K562 (cell line): ENCODE measurements around the gene PLPPR2. TPM values are rescaled to one million over a fixed set of nuclear protein-coding genes. Genes with fewer than 3 reads are reported as not detected.

Source experiments
- HDAC6 ChIP-seq: IDR thresholded peaks from 2 replicates; pipeline ENCODE4 v1.6.1; 2012; ENCODE audit warnings: low read depth, mild to moderate bottlenecking, control low read depth, inconsistent platforms, low read length, moderate library complexity
- JUNB ChIP-seq: fragments of 450-650 bp; formaldehyde crosslinking; conservative IDR thresholded peaks from 2 replicates; pipeline ENCODE4 v1.4.0; 2020; ENCODE audit warnings: mild to moderate bottlenecking
- KDM4B ChIP-seq, 2 experiments: fragments of 450-650 bp in 1 of 2; sonication (generic) in 1 of 2; IDR thresholded peaks; 2 replicates each; pipeline ENCODE4 v1.6.1; 2016 to 2017; ENCODE audit warnings: borderline replicate concordance in 2 of 2, antibody characterized with exemption in 1 of 2, low read depth in 1 of 2, mild to moderate bottlenecking in 1 of 2
- NFRKB ChIP-seq: fragments of 450-650 bp; IDR thresholded peaks from 2 replicates; pipeline ENCODE4 v1.6.1; 2016; ENCODE audit warnings: low read depth
- PCBP1 ChIP-seq: fragments of 200-400 bp; formaldehyde crosslinking; IDR thresholded peaks from 2 replicates; pipeline ENCODE4 v1.6.1; 2018; ENCODE audit warnings: mild to moderate bottlenecking, low read depth, low read length; ENCODE audit not compliant: poor library complexity, severe bottlenecking
- TEAD2 ChIP-seq: fragments of 450-650 bp; IDR thresholded peaks from 2 replicates; pipeline ENCODE4 v1.6.1; 2016; ENCODE audit warnings: missing genetic modification characterization, control low read depth, missing compliant biosample characterization
- U2AF1 ChIP-seq: fragments of 200-400 bp; formaldehyde crosslinking; optimal IDR thresholded peaks from 2 replicates; pipeline ENCODE3; 2017; ENCODE audit warnings: mild to moderate bottlenecking, low read depth, low read length, moderate library complexity
- YY1 ChIP-seq, 3 experiments: IDR thresholded peaks; 2 replicates each; pipeline ENCODE4 v1.6.1; 2011; ENCODE audit warnings: low read length in 2 of 3, mild to moderate bottlenecking in 2 of 3, moderate library complexity in 2 of 3, borderline replicate concordance in 1 of 3, control low read depth in 1 of 3, low read depth in 1 of 3; ENCODE audit not compliant: insufficient read depth in 3 of 3, insufficient replicate concordance in 2 of 3, control insufficient read depth in 1 of 3, insufficient read length in 1 of 3; ENCODE audit errors: extremely low read depth in 1 of 3
- polyA plus RNA-seq, 8 experiments: library from polyadenylated mRNA; depleted of rRNA in 4 of 8; stranded (reverse) in 5 of 8; unstranded in 3 of 8; fragments of >200 nt; fragmentation: Nextera tagmentation in 2 of 8; fragmentation: Illumina TruSeq in 1 of 8; extraction: Ambion mirVana in 2 of 8; extraction: Trizol in 1 of 8; gene quantifications; 2 replicates each; pipeline versions ENCODE4 v1.2.1 to v1.2.3, GENCODE V29; 2011 to 2014; ENCODE audit warnings: inconsistent platforms in 1 of 8, missing spikeins in 1 of 8
- total RNA-seq, 7 experiments: library from RNA; depleted of rRNA in 6 of 7; stranded (reverse); fragments of >200 nt in 6 of 7; fragmentation: Illumina TruSeq in 2 of 7; extraction: Trizol in 2 of 7; gene quantifications; 2 replicates each; pipeline versions ENCODE4 v1.2.1 to v1.2.3, GENCODE V29; 2011 to 2021; ENCODE audit warnings: low replicate concordance in 1 of 7
- TF ChIP-seq, protein P1 (sequence below): fragments of 450-650 bp; IDR thresholded peaks from 2 replicates; pipeline ENCODE4 v1.6.1; 2016; ENCODE audit warnings: low read depth, mild to moderate bottlenecking, moderate library complexity
- TF ChIP-seq, protein P2 (sequence below): fragments of 250-450 bp; sonication (Bioruptor Pico); IDR thresholded peaks from 2 replicates; pipeline ENCODE4 v1.5.0; 2022; ENCODE audit warnings: mild to moderate bottlenecking
- TF ChIP-seq, protein P3 (sequence below): fragments of 450-650 bp; IDR thresholded peaks from 2 replicates; pipeline ENCODE4 v1.6.1; 2016; ENCODE audit warnings: mild to moderate bottlenecking, moderate library complexity

PLPPR2 gene
- total and polyA plus RNA-seq, 9 of the 15 experiments (the other 6 are each of a cell fraction or from before 2014, with no cell fraction given), result 0.49 to 15.9 (median 3.4) TPM

DNA sequence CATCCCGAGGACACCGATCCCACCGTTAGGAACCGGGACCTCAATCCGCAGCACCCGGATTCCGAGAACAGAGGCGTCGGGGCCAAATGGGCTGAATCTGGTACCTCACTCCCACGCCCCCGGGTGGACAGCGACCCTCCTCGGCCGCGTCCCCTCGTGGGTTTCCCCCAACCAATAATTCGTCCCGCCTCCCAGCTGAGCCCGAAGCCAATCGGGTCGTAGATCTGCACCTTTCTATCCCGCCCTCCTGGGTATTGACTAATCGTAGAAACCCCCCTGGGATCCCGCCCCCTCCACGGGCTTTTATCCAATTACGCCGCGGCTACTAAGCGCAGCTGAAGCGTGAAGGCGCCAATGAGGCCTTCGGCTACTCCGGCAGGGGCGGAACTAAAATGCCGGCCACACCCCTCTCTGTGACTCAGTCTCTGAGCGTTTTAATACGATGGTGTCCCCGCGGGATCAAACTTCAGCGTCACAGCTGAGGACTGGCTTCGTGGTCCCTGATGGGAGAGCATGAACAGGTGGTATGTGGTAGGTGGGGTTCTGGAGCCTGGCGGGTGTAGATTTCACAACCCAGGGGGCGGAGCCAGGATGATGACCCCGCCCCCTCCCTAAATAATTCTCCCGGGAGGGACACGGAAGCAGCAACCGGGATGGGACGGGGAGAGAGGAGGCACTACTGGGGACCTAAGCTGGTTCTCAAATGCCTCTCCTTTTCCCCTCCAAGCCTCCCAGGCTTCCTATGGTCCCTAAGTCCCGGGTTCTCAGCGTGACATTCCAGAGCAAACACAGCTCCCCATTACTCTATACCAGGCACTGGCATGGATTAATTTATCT, 8.9 kb upstream of the PLPPR2 start, which contains the start of the genes CCDC159 and TMEM205 (continued):
- TF ChIP-seq TEAD2, result no peak
- no peak for TF ChIP-seq U2AF1
- TF ChIP-seq, protein P1, sequence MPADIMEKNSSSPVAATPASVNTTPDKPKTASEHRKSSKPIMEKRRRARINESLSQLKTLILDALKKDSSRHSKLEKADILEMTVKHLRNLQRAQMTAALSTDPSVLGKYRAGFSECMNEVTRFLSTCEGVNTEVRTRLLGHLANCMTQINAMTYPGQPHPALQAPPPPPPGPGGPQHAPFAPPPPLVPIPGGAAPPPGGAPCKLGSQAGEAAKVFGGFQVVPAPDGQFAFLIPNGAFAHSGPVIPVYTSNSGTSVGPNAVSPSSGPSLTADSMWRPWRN, result no peak
- TF ChIP-seq JUNB, result no peak
- peak in 2 of 3 experiments; percentile 46 to 71 for TF ChIP-seq YY1 (IDR thresholded peaks at IDR 0.05; ENCODE audit: borderline replicate concordance in 1 of 3, control insufficient read depth in 1 of 3, extremely low read depth in 1 of 3, insufficient read depth in 3 of 3, insufficient read length in 1 of 3, insufficient replicate concordance in 2 of 3, low read depth in 1 of 3, low read length in 2 of 3)
- no peak for TF ChIP-seq PCBP1
- TF ChIP-seq HDAC6, result no peak
- no peak for TF ChIP-seq KDM4B (IDR thresholded peaks at IDR 0.05; ENCODE audit: borderline replicate concordance in 2 of 2, low read depth in 1 of 2)
- TF ChIP-seq, protein P2, sequence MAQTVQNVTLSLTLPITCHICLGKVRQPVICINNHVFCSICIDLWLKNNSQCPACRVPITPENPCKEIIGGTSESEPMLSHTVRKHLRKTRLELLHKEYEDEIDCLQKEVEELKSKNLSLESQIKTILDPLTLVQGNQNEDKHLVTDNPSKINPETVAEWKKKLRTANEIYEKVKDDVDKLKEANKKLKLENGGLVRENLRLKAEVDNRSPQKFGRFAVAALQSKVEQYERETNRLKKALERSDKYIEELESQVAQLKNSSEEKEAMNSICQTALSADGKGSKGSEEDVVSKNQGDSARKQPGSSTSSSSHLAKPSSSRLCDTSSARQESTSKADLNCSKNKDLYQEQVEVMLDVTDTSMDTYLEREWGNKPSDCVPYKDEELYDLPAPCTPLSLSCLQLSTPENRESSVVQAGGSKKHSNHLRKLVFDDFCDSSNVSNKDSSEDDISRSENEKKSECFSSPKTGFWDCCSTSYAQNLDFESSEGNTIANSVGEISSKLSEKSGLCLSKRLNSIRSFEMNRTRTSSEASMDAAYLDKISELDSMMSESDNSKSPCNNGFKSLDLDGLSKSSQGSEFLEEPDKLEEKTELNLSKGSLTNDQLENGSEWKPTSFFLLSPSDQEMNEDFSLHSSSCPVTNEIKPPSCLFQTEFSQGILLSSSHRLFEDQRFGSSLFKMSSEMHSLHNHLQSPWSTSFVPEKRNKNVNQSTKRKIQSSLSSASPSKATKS, result no peak
- TF ChIP-seq, protein P3, sequence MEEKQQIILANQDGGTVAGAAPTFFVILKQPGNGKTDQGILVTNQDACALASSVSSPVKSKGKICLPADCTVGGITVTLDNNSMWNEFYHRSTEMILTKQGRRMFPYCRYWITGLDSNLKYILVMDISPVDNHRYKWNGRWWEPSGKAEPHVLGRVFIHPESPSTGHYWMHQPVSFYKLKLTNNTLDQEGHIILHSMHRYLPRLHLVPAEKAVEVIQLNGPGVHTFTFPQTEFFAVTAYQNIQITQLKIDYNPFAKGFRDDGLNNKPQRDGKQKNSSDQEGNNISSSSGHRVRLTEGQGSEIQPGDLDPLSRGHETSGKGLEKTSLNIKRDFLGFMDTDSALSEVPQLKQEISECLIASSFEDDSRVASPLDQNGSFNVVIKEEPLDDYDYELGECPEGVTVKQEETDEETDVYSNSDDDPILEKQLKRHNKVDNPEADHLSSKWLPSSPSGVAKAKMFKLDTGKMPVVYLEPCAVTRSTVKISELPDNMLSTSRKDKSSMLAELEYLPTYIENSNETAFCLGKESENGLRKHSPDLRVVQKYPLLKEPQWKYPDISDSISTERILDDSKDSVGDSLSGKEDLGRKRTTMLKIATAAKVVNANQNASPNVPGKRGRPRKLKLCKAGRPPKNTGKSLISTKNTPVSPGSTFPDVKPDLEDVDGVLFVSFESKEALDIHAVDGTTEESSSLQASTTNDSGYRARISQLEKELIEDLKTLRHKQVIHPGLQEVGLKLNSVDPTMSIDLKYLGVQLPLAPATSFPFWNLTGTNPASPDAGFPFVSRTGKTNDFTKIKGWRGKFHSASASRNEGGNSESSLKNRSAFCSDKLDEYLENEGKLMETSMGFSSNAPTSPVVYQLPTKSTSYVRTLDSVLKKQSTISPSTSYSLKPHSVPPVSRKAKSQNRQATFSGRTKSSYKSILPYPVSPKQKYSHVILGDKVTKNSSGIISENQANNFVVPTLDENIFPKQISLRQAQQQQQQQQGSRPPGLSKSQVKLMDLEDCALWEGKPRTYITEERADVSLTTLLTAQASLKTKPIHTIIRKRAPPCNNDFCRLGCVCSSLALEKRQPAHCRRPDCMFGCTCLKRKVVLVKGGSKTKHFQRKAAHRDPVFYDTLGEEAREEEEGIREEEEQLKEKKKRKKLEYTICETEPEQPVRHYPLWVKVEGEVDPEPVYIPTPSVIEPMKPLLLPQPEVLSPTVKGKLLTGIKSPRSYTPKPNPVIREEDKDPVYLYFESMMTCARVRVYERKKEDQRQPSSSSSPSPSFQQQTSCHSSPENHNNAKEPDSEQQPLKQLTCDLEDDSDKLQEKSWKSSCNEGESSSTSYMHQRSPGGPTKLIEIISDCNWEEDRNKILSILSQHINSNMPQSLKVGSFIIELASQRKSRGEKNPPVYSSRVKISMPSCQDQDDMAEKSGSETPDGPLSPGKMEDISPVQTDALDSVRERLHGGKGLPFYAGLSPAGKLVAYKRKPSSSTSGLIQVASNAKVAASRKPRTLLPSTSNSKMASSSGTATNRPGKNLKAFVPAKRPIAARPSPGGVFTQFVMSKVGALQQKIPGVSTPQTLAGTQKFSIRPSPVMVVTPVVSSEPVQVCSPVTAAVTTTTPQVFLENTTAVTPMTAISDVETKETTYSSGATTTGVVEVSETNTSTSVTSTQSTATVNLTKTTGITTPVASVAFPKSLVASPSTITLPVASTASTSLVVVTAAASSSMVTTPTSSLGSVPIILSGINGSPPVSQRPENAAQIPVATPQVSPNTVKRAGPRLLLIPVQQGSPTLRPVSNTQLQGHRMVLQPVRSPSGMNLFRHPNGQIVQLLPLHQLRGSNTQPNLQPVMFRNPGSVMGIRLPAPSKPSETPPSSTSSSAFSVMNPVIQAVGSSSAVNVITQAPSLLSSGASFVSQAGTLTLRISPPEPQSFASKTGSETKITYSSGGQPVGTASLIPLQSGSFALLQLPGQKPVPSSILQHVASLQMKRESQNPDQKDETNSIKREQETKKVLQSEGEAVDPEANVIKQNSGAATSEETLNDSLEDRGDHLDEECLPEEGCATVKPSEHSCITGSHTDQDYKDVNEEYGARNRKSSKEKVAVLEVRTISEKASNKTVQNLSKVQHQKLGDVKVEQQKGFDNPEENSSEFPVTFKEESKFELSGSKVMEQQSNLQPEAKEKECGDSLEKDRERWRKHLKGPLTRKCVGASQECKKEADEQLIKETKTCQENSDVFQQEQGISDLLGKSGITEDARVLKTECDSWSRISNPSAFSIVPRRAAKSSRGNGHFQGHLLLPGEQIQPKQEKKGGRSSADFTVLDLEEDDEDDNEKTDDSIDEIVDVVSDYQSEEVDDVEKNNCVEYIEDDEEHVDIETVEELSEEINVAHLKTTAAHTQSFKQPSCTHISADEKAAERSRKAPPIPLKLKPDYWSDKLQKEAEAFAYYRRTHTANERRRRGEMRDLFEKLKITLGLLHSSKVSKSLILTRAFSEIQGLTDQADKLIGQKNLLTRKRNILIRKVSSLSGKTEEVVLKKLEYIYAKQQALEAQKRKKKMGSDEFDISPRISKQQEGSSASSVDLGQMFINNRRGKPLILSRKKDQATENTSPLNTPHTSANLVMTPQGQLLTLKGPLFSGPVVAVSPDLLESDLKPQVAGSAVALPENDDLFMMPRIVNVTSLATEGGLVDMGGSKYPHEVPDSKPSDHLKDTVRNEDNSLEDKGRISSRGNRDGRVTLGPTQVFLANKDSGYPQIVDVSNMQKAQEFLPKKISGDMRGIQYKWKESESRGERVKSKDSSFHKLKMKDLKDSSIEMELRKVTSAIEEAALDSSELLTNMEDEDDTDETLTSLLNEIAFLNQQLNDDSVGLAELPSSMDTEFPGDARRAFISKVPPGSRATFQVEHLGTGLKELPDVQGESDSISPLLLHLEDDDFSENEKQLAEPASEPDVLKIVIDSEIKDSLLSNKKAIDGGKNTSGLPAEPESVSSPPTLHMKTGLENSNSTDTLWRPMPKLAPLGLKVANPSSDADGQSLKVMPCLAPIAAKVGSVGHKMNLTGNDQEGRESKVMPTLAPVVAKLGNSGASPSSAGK, result peak; percentile 70
- TF ChIP-seq NFRKB, result no peak
